Measurements from ENCODE around the gene CACNG3. TPM values are rescaled to one million over a fixed set of nuclear protein-coding genes. Genes with fewer than 3 reads are reported as not detected.
"Not testable (repeated sequence)": the region's sequence is repeated elsewhere in the genome, so short reads cannot be mapped to it uniquely, and the experiment has no call there.

CACNG3 gene
- total and polyA plus RNA-seq, 3 experiments from 2014 or later: not detected

DNA sequence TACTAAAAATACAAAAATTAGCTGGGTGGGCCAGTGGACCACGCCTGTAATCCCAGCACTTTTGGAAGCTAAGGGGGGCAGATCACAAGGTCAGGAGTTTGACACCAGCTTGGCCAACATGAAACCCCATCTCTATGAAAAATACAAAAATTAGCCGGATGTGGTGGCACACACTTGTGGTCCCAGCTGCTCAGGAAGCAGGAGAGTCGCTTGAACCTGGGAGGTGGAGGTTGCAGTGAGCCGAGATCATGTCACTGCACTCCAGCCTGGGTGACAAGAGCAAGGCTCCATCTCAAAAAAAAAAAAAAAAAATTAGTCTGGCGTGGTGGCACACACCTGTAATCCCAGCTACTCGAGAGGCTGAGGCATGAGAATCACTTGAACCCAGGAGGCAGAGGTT lies 44.6 kb downstream of the CACNG3 start:
- H3K4me3 Mint-ChIP-seq; H3K9me3 ChIP-seq (ENCODE audit: low read length); H3K27ac ChIP-seq (ENCODE audit: low read depth, low read length); H3K9me3 Mint-ChIP-seq; H3K27ac Mint-ChIP-seq; CTCF ChIA-PET; DNase-seq; H3K4me3 ChIP-seq (ENCODE audit: low read length); H3K4me1 ChIP-seq (ENCODE audit: insufficient read depth, low read length); H3K36me3 Mint-ChIP-seq; POLR2A ChIA-PET; H3K36me3 ChIP-seq (ENCODE audit: insufficient read depth, low read length); H3K4me1 Mint-ChIP-seq; H3K27me3 ChIP-seq (ENCODE audit: insufficient read depth, low read length, poor library complexity, severe bottlenecking): not testable (repeated sequence)
- H3K27me3 Mint-ChIP-seq: peaks cover 12 to 33% of the 10 kb centered on the region in 2 donors

GRCh38 chr16:24302636-24303035 lies 46.5 kb downstream of the CACNG3 start:
- Mint-ChIP-seq H3K27me3 (peaks cover 9 to 39% of the 10 kb centered on the region in 2 donors), H3K36me3 (peaks cover 0 to 1% (median 0%) of the 10 kb centered on the region in 3 donors), H3K4me3 (no peak overlapping the region), H3K27ac (no peak overlapping the region), H3K9me3 (no peaks in the 10 kb centered on the region), H3K4me1 (no peaks in the 10 kb centered on the region)
- no peaks in the 10 kb centered on the region for H3K9me3 ChIP-seq (ENCODE audit: low read length)
- no peaks in the 10 kb centered on the region for H3K27me3 ChIP-seq (ENCODE audit: insufficient read depth, low read length, poor library complexity, severe bottlenecking)
- no peaks in the 10 kb centered on the region for H3K36me3 ChIP-seq (ENCODE audit: insufficient read depth, low read length)
- CTCF ChIA-PET: no interaction called here
- no peaks in the 10 kb centered on the region for H3K4me1 ChIP-seq (ENCODE audit: insufficient read depth, low read length)
- DNase-seq: no peak
- no peak overlapping the region for H3K27ac ChIP-seq (ENCODE audit: low read depth, low read length)
- H3K4me3 ChIP-seq (ENCODE audit: low read length): no peak overlapping the region
- POLR2A ChIA-PET: no interaction called here

DNA sequence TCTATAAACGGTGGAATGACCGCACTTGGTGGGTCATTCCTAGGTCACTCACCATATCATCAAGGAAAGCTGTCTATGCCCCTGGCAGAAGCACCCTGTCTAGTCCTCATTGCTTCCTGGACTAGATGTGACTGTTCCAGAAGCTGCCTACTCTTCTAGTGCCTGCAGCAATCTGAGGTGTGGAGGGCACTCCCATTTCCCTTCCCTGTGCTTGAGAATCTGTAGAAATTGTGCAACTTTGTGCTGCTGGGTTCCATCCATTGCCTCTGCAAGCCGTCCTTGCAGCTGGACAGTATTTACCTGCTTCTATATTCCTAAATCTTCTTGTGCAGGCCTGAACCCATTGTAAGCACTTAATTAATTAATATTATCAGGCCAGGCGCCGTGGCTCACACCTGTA lies 52.1 kb downstream of the CACNG3 start:
- Mint-ChIP-seq H3K36me3 (no peaks in the 10 kb centered on the region), H3K9me3 (no peaks in the 10 kb centered on the region), H3K27ac (no peak overlapping the region), H3K27me3 (peaks cover 14 to 48% of the 10 kb centered on the region in 2 donors), H3K4me1 (no peaks in the 10 kb centered on the region), H3K4me3 (no peak overlapping the region)
- Histone ChIP-seq H3K9me3 (ENCODE audit: low read length) (no peaks in the 10 kb centered on the region), H3K4me1 (ENCODE audit: insufficient read depth, low read length) (no peaks in the 10 kb centered on the region), H3K27ac (ENCODE audit: low read depth, low read length) (no peak overlapping the region), H3K36me3 (ENCODE audit: insufficient read depth, low read length) (no peaks in the 10 kb centered on the region), H3K27me3 (ENCODE audit: insufficient read depth, low read length, poor library complexity, severe bottlenecking) (peaks cover 3% of the 10 kb centered on the region), H3K4me3 (ENCODE audit: low read length) (no peak overlapping the region)
- POLR2A ChIA-PET: no interaction called here
- CTCF ChIA-PET: no interaction called here
- no peak for DNase-seq

- DNase-seq: no peak
- H3K9me3 Mint-ChIP-seq: no peaks in the 10 kb centered on the region
- no peak overlapping the region for H3K4me3 Mint-ChIP-seq
- Histone ChIP-seq H3K36me3 (ENCODE audit: insufficient read depth, low read length) (no peaks in the 10 kb centered on the region), H3K9me3 (ENCODE audit: low read length) (no peaks in the 10 kb centered on the region), H3K4me1 (ENCODE audit: insufficient read depth, low read length) (no peaks in the 10 kb centered on the region), H3K27ac (ENCODE audit: low read depth, low read length) (no peak overlapping the region), H3K4me3 (ENCODE audit: low read length) (no peak overlapping the region), H3K27me3 (ENCODE audit: insufficient read depth, low read length, poor library complexity, severe bottlenecking) (peaks cover 3% of the 10 kb centered on the region)
- ChIA-PET POLR2A (no interaction called here), CTCF (no interaction called here)
- no peaks in the 10 kb centered on the region for H3K36me3 Mint-ChIP-seq
- H3K27ac Mint-ChIP-seq: no peak overlapping the region
- H3K27me3 Mint-ChIP-seq: peaks cover 12 to 54% of the 10 kb centered on the region in 2 donors
- no peaks in the 10 kb centered on the region for H3K4me1 Mint-ChIP-seq
Observed at GRCh38 chr16:24309258-24310142, 53.4 kb downstream of the CACNG3 start.

DNA sequence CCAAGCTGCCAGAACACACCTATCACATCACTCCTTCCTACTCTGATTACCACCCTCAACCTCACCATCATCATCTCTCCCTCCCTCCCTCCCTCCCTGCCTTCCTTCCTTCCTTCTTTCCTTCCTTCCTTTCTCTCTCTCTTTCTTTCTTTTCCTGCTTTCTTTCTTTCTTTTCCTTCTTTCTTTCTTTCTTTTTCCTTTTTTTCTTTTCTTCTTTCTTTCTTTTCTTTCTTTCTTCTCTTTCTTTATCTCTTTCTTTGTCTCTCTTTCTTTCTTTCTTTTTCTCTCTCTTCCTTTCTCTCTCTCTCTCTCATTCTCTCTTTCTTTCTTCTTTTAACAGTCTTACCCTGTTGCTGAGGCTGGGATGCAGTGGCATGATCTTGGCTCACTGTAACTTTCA lies 59.2 kb downstream of the CACNG3 start:
- Histone ChIP-seq H3K27ac (ENCODE audit: low read depth, low read length) (no peak overlapping the region), H3K27me3 (ENCODE audit: insufficient read depth, low read length, poor library complexity, severe bottlenecking) (peaks cover 3% of the 10 kb centered on the region), H3K4me3 (ENCODE audit: low read length) (no peak overlapping the region), H3K4me1 (ENCODE audit: insufficient read depth, low read length) (no peaks in the 10 kb centered on the region), H3K9me3 (ENCODE audit: low read length) (no peaks in the 10 kb centered on the region), H3K36me3 (ENCODE audit: insufficient read depth, low read length) (no peaks in the 10 kb centered on the region)
- no peak for DNase-seq
- Mint-ChIP-seq H3K27ac (no peak overlapping the region), H3K4me1 (no peaks in the 10 kb centered on the region), H3K9me3 (no peaks in the 10 kb centered on the region), H3K36me3 (no peaks in the 10 kb centered on the region), H3K4me3 (no peak overlapping the region), H3K27me3 (peaks cover 16 to 58% of the 10 kb centered on the region in 2 donors)
- CTCF ChIA-PET: no interaction called here
- POLR2A ChIA-PET: no interaction called here

- no peaks in the 10 kb centered on the region for H3K4me1 ChIP-seq (ENCODE audit: insufficient read depth, low read length)
- no peaks in the 10 kb centered on the region for H3K27me3 ChIP-seq (ENCODE audit: insufficient read depth, low read length, poor library complexity, severe bottlenecking)
- no peak overlapping the region for H3K27ac Mint-ChIP-seq
- H3K36me3 Mint-ChIP-seq: no peaks in the 10 kb centered on the region
- H3K4me3 Mint-ChIP-seq: no peak overlapping the region
- no peaks in the 10 kb centered on the region for H3K36me3 ChIP-seq (ENCODE audit: insufficient read depth, low read length)
- no peak for DNase-seq
- no peaks in the 10 kb centered on the region for H3K9me3 Mint-ChIP-seq
- no peak overlapping the region for H3K27ac ChIP-seq (ENCODE audit: low read depth, low read length)
- H3K4me1 Mint-ChIP-seq: no peaks in the 10 kb centered on the region
- ChIA-PET CTCF (no interaction called here), POLR2A (no interaction called here)
- peaks cover 10 to 61% of the 10 kb centered on the region in 2 donors for H3K27me3 Mint-ChIP-seq
- no peaks in the 10 kb centered on the region for H3K9me3 ChIP-seq (ENCODE audit: low read length)
- H3K4me3 ChIP-seq (ENCODE audit: low read length): no peak overlapping the region
Observed at GRCh38 chr16:24318680-24319079, 62.5 kb downstream of the CACNG3 start.

DNA sequence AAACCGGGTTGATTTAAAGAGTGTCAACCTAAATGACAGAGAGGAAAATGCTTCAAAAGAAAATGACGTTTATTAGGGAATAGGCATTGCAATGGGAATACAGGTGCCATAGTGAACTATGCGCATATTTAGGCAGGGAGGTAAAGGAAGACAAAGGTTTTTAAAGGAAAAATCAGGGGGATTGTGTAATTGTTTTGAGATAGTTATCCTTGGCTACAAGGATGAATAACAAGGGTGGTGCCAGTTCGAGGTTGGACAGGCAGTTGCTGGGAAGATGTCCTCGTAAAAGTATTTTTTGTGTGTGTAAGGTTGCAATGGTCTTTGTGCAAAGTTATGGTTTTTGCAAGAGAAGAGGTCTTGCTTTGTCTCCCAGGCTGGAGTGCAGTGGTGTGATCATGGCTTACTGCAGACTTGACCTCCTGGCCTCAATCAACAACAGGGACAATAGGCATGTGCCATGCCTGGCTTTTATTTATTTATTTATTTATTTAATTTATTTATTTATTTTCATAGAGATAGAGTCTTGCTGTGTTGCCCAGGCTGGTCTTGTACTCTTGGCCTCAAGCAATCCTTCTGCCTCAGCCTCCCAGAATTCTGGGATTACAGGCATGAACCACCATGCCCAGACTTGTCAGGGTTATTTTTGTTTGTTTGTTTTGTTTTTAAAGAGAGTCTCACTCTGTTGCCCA lies 63.1 kb downstream of the CACNG3 start:
- Mint-ChIP-seq H3K4me1 (no peaks in the 10 kb centered on the region), H3K36me3 (no peaks in the 10 kb centered on the region), H3K27ac (no peak overlapping the region), H3K9me3 (no peaks in the 10 kb centered on the region), H3K27me3 (peaks cover 11 to 59% of the 10 kb centered on the region in 2 donors), H3K4me3 (no peak overlapping the region)
- no peaks in the 10 kb centered on the region for H3K9me3 ChIP-seq (ENCODE audit: low read length)
- no peaks in the 10 kb centered on the region for H3K4me1 ChIP-seq (ENCODE audit: insufficient read depth, low read length)
- H3K36me3 ChIP-seq (ENCODE audit: insufficient read depth, low read length): no peaks in the 10 kb centered on the region
- H3K4me3 ChIP-seq (ENCODE audit: low read length): no peak overlapping the region
- no peak overlapping the region for H3K27ac ChIP-seq (ENCODE audit: low read depth, low read length)
- CTCF ChIA-PET: no interaction called here
- POLR2A ChIA-PET: no interaction called here
- H3K27me3 ChIP-seq (ENCODE audit: insufficient read depth, low read length, poor library complexity, severe bottlenecking): no peaks in the 10 kb centered on the region
- no peak for DNase-seq

DNA sequence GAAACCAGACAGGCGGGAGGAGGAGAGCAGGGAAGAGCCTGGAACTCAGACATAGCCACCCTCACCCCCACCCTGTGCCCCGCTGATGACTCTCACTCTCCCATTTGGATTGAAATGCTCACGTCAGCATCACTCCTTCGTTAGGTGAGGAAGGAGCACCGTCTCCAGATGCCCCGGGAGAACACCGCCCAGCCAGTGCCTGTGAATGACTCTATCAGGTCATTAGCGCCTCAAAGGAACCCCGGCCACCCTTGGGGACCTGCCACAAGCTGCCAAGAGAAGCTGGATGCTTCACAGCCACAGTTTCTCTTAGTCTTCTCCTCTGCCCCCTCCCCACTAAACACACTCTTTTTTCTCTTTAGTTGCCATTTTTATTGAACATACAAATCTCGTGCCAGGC lies 66.0 kb downstream of the CACNG3 start:
- H3K36me3 ChIP-seq (ENCODE audit: insufficient read depth, low read length): no peaks in the 10 kb centered on the region
- CTCF ChIA-PET: no interaction called here
- no peaks in the 10 kb centered on the region for H3K27me3 ChIP-seq (ENCODE audit: insufficient read depth, low read length, poor library complexity, severe bottlenecking)
- H3K27ac Mint-ChIP-seq: no peak overlapping the region
- H3K9me3 Mint-ChIP-seq: no peaks in the 10 kb centered on the region
- no peaks in the 10 kb centered on the region for H3K4me1 ChIP-seq (ENCODE audit: insufficient read depth, low read length)
- no peak overlapping the region for H3K27ac ChIP-seq (ENCODE audit: low read depth, low read length)
- H3K36me3 Mint-ChIP-seq: no peaks in the 10 kb centered on the region
- no peaks in the 10 kb centered on the region for H3K4me1 Mint-ChIP-seq
- no peak overlapping the region for H3K4me3 ChIP-seq (ENCODE audit: low read length)
- H3K9me3 ChIP-seq (ENCODE audit: low read length): no peaks in the 10 kb centered on the region
- DNase-seq: no peak
- no peak overlapping the region for H3K4me3 Mint-ChIP-seq
- H3K27me3 Mint-ChIP-seq: peaks cover 16 to 47% of the 10 kb centered on the region in 2 donors
- POLR2A ChIA-PET: no interaction called here

Measured in CD8-positive, alpha-beta memory T cell (primary cell).